NCI-H226 (cell line): ENCODE data around the gene NEK9.
"Not testable (repeated sequence)": the region's sequence is repeated elsewhere in the genome, so short reads cannot be mapped to it uniquely, and the experiment has no call there.

Source experiments
- DNase-seq: peaks from one replicate; pipeline ENCODE4 v3.0.0-alpha.2; 2015

NEK9 gene

DNA sequence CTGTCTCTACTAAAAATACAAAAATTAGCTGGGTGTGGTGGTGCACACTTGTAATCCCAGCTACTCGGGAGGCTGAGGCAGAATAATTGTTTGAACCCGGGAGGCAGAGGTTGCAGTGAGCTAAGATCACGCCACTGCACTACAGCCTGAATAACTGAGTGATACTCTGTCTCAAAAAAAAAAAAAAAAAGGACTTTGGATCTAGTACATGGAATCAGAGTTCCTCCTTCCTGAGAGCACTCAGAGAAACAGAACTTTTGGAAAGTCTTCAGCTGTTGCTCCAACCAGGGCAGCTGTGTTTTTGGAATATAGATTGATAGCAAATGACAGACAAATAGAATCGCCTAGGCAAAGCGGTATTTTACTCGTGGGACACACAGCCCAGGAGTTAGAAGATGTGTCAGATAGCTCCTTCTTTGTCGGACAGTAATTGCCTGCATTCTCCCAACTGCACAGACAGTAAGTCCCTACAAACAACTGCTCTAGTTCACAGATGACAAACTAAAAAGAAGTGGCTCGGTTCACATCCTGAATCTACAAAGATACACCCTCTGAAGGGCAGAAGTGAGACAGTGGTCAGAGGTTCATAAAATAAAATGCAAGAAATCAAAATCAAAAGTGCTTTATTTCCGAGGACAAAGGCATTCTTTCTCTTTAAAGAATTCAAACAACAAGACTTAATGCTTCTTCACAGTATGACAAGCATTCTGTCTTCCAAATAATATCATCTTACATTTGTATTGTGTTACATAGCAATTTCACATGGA is 17.1 kb upstream of the NEK9 start:
- DNase-seq = no peak

DNA sequence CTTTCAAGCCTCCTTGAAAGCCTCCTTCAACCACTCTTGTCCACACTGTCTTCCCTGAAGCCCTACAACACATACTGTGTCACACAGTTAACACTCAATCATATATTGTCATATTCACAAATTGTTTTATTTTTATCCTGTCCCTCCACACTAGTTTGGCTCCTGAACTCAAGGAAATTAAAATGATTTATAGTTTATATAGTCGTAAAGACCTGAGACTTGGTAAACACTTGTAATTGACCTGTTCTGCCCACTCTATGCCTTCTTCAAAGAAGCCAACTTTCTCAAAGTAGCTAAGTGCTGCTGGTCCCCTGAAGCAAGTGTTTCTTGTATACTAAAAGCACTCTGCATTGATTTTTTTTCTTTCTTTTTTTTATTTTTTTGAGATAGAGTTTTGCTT is 15.6 kb upstream of the NEK9 start:
- no peak for DNase-seq

GRCh38 chr14:75141967-75142366 is 15.1 kb upstream of the NEK9 start:
- no peak for DNase-seq

- DNase-seq = no peak
Observed at GRCh38 chr14:75141062-75141461, 14.2 kb upstream of the NEK9 start.

GRCh38 chr14:75140620-75141019 is 13.8 kb upstream of the NEK9 start:
- no peak for DNase-seq

DNA sequence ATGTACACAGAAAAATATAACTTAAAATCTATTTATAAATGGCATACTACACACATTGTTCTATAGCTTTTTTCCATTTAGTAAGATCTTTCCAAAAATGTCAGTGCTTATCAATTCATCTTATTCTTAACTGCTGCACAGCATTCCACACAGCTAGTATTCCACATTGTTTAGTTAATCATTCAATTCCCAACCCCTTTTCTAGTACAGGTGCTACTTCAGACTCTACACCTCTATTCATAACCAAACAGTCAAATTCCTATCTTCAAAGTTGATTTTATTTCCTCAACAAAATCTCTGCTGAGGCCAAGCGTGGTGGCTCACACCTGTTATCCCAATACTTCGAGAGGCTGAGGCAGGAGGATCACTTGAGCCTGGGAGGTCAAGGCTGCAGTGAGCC is 12.3 kb upstream of the NEK9 start:
- DNase-seq = no peak

DNA sequence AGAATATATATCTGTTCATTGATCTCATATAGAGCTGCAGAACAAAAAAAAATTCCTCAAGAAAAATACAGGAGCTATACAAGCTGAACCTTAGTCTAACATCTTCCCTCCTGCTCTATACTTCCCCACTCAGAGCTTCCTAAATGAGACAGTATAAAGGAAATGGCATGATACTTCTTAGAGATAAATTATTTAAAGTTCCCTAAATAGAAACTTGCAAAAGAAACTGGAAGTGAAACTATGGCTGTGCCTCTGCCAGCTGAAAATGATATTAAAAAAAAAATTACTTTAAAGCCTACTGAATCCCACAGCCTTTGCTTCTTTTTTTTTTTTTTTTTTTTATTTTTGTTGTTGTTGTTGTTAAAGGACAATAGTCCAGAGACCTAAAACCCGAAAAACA is 11.6 kb upstream of the NEK9 start:
- no peak for DNase-seq

DNA sequence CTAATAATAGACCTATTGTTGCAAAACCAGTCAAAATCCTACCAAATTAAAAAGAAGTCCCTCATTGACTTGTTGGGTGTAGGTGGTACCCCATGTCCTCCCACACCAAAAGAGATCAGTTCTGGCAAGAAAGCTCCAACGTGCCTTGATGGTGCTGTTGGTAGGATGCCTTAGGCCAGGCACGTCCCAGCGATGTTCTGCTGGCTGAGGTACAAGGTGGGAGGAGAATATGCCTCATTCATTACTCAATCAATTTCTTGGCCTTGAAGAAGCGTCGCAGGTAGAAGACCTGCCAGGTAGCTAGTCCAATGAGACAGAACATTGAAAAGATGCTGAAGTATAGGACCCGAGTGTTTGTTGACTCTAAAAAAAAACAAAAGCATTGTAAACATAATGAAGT is 7.8 kb upstream of the NEK9 start:
- DNase-seq = no peak

GRCh38 chr14:75133597-75133996 is 6.7 kb upstream of the NEK9 start:
- DNase-seq = no peak

DNA sequence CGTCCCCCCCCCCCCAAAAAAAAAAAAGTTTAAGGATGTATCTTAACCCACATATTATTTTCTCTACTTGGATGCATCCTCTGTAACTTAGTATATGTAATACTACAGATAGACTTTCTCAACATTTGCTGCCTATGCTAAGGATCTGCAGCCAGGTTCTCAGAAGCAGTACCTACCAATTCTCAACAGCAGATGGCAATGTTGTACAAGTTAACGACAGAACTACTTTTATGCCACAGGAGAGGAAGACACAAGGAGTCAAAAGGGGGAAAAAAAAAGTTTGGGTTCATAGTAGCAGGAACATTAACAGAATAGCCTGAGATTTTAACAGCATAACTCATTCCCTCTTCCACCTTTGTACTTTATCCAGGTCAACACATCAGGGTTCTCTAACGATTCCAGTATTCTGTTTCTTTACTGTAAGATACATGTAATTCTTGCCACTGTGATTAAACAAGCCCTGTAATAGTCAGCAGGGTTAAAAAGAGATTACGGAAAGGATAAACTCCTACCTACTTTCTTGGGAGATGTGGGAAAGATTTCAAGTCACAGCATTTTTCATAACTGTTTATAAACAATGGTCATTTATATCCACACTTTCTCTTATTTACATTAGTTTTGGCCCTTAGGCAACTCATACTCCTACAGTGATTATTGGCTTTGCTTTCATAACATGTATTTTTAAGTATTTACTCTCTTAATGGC is 5.7 kb upstream of the NEK9 start:
- peak; percentile 52 for DNase-seq

DNA sequence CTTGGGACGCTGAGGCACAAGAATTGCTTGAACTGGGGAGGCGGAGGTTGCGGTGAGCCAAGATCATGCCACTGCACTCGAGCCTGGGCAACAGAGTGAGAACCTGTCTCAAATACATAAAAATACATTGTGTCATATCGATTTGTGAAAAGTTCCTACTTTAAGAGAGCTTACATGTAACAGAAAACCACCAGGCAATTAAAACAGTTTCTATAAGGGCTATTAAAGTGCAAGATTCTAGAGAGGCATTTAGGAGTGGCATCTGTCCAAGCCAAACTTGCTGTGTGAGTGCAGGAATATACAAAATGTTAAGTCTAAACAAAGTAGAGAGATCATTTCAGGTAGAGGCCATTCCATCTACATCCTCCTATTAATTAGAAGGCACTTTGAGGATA is 1.7 kb upstream of the NEK9 start:
- DNase-seq = no peak

- DNase-seq = no peak
Observed at GRCh38 chr14:75127903-75128595, 1.2 kb upstream of the NEK9 start.

DNA sequence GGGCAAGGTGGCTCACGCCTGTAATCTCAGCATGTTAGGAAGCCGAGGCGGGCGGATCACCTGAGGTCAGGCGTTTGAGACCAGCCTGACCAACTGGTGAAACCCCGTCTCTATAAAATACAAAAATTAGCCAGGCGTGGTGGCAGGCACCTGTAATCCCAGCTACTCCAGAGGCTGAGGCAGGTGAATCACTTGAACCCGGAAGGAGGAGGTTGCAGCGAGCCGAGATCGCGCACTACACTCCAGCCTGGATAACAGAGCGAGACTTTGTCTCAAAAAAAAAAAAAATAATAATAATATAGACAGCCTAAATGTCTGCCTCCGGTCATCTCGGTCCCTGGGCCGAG is 599 bp upstream of the NEK9 start:
- DNase-seq = not testable (repeated sequence)

DNA sequence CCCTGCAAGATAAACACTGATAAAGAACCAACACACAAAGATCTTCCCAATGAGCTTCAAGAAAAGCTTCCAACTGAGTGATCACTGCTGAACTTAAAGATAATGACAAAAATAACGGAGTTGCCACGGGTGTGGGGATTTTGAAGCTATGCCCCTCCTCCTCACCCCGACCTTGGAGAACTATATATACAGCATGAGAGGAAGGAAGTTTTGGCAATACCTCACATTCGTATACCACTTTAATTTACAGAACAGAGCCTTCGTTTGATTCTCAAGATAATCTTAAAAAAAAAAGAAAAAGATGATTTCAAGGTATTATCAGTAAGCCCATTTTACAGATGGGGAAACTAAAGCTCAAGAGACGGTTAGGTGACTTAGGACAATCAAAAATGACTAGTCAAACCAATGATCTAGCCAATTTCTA is 715 bp downstream of the NEK9 start:
- no peak for DNase-seq

GRCh38 chr14:75125617-75126016 is 1.2 kb downstream of the NEK9 start:
- peak; percentile 19 for DNase-seq

DNA sequence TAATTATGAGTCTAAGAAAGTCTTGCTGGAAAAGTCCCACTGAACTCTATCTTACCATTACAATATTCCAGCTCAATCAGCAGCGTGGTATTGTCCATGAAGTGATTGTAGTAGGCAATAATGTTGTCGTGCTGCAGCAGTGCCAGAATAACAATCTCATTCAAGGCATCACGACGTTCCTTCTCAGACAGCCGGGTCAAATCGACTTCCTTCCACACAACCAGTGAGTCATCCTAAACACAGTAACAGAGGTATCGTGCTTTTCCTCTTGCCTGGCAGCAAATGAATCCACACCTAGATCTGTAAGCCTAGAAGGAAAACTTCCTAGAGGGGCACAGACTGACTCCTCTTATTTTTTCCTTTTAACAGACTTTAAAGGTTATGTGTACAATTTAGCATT is 2.9 kb downstream of the NEK9 start:
- DNase-seq = peak; percentile 78

DNA sequence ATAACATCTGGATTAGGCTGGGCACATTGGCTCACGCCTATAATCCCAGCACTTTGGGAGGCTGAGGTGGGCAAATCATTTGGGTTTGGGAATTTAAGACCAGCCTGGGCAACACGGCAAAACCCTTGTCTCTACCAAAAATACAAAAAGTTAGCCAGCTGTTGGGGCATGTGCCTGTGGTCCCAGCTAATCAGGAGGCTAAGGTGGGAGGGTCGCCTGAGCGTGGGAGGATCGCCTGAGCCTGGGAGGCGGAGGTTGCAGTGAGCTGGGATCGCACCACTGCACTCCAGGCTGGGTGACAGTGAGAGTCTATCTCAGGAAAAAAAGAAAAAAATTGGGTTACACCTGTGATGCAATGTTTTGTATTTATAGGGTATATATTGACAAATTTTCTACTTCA is 5.3 kb downstream of the NEK9 start:
- DNase-seq = no peak

DNA sequence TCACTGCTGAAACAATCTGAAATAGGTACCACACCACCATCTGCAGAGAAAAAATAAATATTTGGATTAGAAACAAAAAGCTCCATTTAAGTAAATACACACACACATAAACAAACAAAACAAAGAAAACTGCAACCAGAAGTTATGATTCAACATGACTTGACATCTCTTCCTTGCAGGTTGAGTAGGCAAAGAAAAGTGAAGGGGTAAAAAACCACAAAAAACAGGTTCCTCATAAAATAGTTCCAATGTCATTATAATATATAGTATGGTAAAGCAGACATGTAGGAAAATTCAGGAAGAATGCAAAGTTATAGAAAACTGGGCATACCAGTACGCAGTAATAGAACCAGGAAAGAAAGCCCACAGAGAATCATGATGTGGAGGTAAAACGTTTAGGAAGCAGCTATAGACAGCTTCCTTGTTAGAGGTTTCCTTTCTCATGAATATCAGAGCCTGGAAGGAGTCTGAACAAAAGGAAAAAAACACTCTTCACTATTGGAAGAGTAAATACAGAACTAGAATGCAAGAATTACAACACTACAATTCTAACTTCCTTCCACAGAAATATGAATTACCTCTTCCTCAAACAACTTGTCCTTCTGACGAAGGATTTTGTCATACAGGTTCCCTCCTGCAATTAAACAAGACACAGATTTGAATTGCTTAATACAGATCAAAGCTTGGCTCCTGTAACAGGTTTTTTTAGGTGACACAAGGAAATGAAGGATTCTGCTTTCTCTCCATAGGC is 6.1 kb downstream of the NEK9 start:
- DNase-seq = no peak

DNA sequence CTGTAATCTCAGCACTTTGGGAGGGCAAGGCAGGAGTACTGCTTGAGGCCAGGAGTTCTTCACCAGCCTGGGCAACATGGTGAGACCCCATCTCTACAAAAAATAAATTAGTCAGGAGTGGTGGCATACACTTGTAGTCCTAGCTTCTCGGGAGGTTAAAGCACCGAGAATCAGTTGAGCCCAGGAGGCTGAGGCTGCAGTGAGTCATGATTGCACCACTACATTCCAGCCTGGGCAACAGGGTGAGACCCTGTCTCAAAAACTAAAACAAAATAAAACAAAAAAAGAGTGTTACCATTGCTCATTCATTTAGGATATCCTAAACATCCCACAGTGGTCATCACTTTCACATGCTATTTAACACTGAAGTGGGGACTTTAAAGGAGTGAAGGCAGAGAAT is 7.8 kb downstream of the NEK9 start:
- DNase-seq = no peak

DNA sequence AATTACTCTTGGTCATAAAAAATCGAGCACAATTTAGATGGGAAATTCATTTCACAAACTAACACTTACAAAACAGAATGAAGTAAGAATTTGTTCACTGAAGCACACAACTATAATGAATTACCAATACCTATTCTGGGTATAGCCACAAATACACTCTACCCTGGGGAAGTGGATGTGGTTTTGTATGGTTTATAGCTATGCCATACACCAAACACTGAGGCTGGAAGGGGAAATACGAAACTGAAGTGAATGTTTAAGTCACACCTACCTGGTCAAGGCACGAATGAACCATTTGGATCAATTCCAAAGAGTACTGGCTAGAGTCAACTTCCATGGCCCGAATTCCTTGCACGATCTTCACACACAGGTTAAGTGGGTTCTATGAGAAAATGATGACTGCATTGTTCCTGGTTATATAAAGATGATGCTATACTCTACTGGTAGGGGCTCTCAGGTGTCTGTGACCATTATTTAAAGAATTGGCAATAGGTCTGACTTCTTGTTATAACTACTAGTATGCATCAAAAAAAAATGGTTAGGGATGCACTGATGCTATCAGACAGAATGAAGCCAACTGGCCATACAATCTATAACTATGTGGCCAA is 12.8 kb downstream of the NEK9 start:
- no peak for DNase-seq

GRCh38 chr14:75109877-75110276 is 17.0 kb downstream of the NEK9 start:
- DNase-seq = no peak

- no peak for DNase-seq
Observed at GRCh38 chr14:75107186-75107585, 19.7 kb downstream of the NEK9 start.

GRCh38 chr14:75101491-75101890 is 25.4 kb downstream of the NEK9 start:
- DNase-seq = no peak
